ENCODE results near the gene RABL2B. TPM values are rescaled to one million over a fixed set of nuclear protein-coding genes. Genes with fewer than 3 reads are reported as not detected.
"Not testable (repeated sequence)": the region's sequence is repeated elsewhere in the genome, so short reads cannot be mapped to it uniquely, and the experiment has no call there.

Gene RABL2B
- total RNA-seq, 2 experiments from 2014 or later, result 21.1 to 25.2 TPM

- not testable (repeated sequence) for H3K9me3 Mint-ChIP-seq, H3K4me3 Mint-ChIP-seq, H3K4me1 Mint-ChIP-seq, H3K27ac Mint-ChIP-seq, H3K36me3 Mint-ChIP-seq, H3K27me3 Mint-ChIP-seq, DNase-seq
Measured at GRCh38 chr22:50748630-50749029, 34.8 kb downstream of the RABL2B start.

GRCh38 chr22:50747521-50747920 is 35.9 kb downstream of the RABL2B start:
- not testable (repeated sequence) for H3K36me3 Mint-ChIP-seq, DNase-seq, H3K9me3 Mint-ChIP-seq, H3K4me1 Mint-ChIP-seq, H3K27me3 Mint-ChIP-seq, H3K4me3 Mint-ChIP-seq, H3K27ac Mint-ChIP-seq

- H3K9me3 Mint-ChIP-seq, H3K27ac Mint-ChIP-seq, H3K4me1 Mint-ChIP-seq, H3K27me3 Mint-ChIP-seq, H3K4me3 Mint-ChIP-seq, H3K36me3 Mint-ChIP-seq, DNase-seq: not testable (repeated sequence)
Measured at GRCh38 chr22:50744424-50744823, 39.0 kb downstream of the RABL2B start.

GRCh38 chr22:50740714-50741113 is 42.7 kb downstream of the RABL2B start:
- not testable (repeated sequence) for H3K27me3 Mint-ChIP-seq, H3K27ac Mint-ChIP-seq, DNase-seq, H3K4me3 Mint-ChIP-seq, H3K36me3 Mint-ChIP-seq, H3K9me3 Mint-ChIP-seq, H3K4me1 Mint-ChIP-seq

- DNase-seq, result no peak
- peaks cover 2% of the 10 kb centered on the region for H3K4me1 Mint-ChIP-seq
- no peak overlapping the region for H3K27ac Mint-ChIP-seq
Measured at GRCh38 chr22:50739894-50740293, 43.5 kb downstream of the RABL2B start.

GRCh38 chr22:50739279-50739691 is 44.2 kb downstream of the RABL2B start:
- Mint-ChIP-seq H3K27ac (no peak overlapping the region), H3K4me1 (peaks cover 2% of the 10 kb centered on the region), H3K27me3 (no peaks in the 10 kb centered on the region), H3K4me3 (no peak overlapping the region), H3K9me3 (no peaks in the 10 kb centered on the region), H3K36me3 (no peaks in the 10 kb centered on the region)
- no peak for DNase-seq

More at GRCh38 chr22:50739894-50740293, 43.5 kb downstream of the RABL2B start:
- Mint-ChIP-seq H3K27me3 (no peaks in the 10 kb centered on the region), H3K9me3 (no peaks in the 10 kb centered on the region), H3K36me3 (no peaks in the 10 kb centered on the region), H3K4me3 (no peak overlapping the region)

GRCh38 chr22:50738649-50739227 is 44.7 kb downstream of the RABL2B start:
- H3K4me1 Mint-ChIP-seq, result peaks cover 2% of the 10 kb centered on the region
- no peak for DNase-seq

GRCh38 chr22:50737728-50738648 is 45.4 kb downstream of the RABL2B start, which contains the start of gene ACR:
Gene ACR, plus strand, starts transcription at chr22:50738204. Its CDS starts 32 bp downstream, at chr22:50738236.
- H3K36me3 Mint-ChIP-seq, result no peaks in the 10 kb centered on the region
- DNase-seq, result no peak
- H3K4me1 Mint-ChIP-seq, result peaks cover 2% of the 10 kb centered on the region
- H3K4me3 Mint-ChIP-seq, result no peak within 1 kb of the TSS
- H3K27ac Mint-ChIP-seq, result no peak within 1 kb of the TSS
- H3K9me3 Mint-ChIP-seq, result no peaks in the 10 kb centered on the region
- H3K27me3 Mint-ChIP-seq, result no peaks in the 10 kb centered on the region

More at GRCh38 chr22:50738649-50739227, 44.7 kb downstream of the RABL2B start:
- Mint-ChIP-seq H3K27me3 (no peaks in the 10 kb centered on the region), H3K4me3 (no peak overlapping the region), H3K36me3 (no peaks in the 10 kb centered on the region), H3K27ac (no peak overlapping the region), H3K9me3 (no peaks in the 10 kb centered on the region)

GRCh38 chr22:50735739-50736030 is 47.8 kb downstream of the RABL2B start:
- peaks cover 2% of the 10 kb centered on the region for H3K4me1 Mint-ChIP-seq

GRCh38 chr22:50734986-50735738 is 48.3 kb downstream of the RABL2B start:
- no peak overlapping the region for H3K4me3 Mint-ChIP-seq
- no peak for DNase-seq
- H3K36me3 Mint-ChIP-seq, result no peaks in the 10 kb centered on the region
- H3K4me1 Mint-ChIP-seq, result peaks cover 2% of the 10 kb centered on the region
- H3K27me3 Mint-ChIP-seq, result no peaks in the 10 kb centered on the region
- H3K9me3 Mint-ChIP-seq, result no peaks in the 10 kb centered on the region
- H3K27ac Mint-ChIP-seq, result no peak overlapping the region

More at GRCh38 chr22:50735739-50736030, 47.8 kb downstream of the RABL2B start:
- Mint-ChIP-seq H3K36me3 (no peaks in the 10 kb centered on the region), H3K4me3 (no peak overlapping the region), H3K27ac (no peak overlapping the region), H3K9me3 (no peaks in the 10 kb centered on the region), H3K27me3 (no peaks in the 10 kb centered on the region)
- no peak for DNase-seq

- no peak overlapping the region for H3K4me3 Mint-ChIP-seq
- H3K4me1 Mint-ChIP-seq, result peaks cover 2% of the 10 kb centered on the region
- no peak for DNase-seq
- H3K27me3 Mint-ChIP-seq, result no peaks in the 10 kb centered on the region
- H3K9me3 Mint-ChIP-seq, result no peaks in the 10 kb centered on the region
- no peaks in the 10 kb centered on the region for H3K36me3 Mint-ChIP-seq
- no peak overlapping the region for H3K27ac Mint-ChIP-seq
Measured at GRCh38 chr22:50734343-50734771, 49.1 kb downstream of the RABL2B start.

- H3K4me3 Mint-ChIP-seq, result no peak overlapping the region
- no peak overlapping the region for H3K27ac Mint-ChIP-seq
- H3K4me1 Mint-ChIP-seq, result peaks cover 2% of the 10 kb centered on the region
- no peaks in the 10 kb centered on the region for H3K36me3 Mint-ChIP-seq
- H3K27me3 Mint-ChIP-seq, result no peaks in the 10 kb centered on the region
- DNase-seq, result no peak
- H3K9me3 Mint-ChIP-seq, result no peaks in the 10 kb centered on the region
Measured at GRCh38 chr22:50733521-50734342, 49.7 kb downstream of the RABL2B start.

GRCh38 chr22:50732681-50733080 is 50.8 kb downstream of the RABL2B start:
- H3K27ac Mint-ChIP-seq, result no peak overlapping the region

GRCh38 chr22:50731811-50732624 is 51.4 kb downstream of the RABL2B start:
- H3K36me3 Mint-ChIP-seq, result no peaks in the 10 kb centered on the region
- no peaks in the 10 kb centered on the region for H3K27me3 Mint-ChIP-seq
- no peak overlapping the region for H3K4me3 Mint-ChIP-seq
- DNase-seq, result peak; percentile 56
- peaks cover 2% of the 10 kb centered on the region for H3K4me1 Mint-ChIP-seq
- no peaks in the 10 kb centered on the region for H3K9me3 Mint-ChIP-seq
- no peak overlapping the region for H3K27ac Mint-ChIP-seq

More at GRCh38 chr22:50732681-50733080, 50.8 kb downstream of the RABL2B start:
- Mint-ChIP-seq H3K4me1 (peaks cover 2% of the 10 kb centered on the region), H3K4me3 (no peak overlapping the region), H3K9me3 (no peaks in the 10 kb centered on the region), H3K36me3 (no peaks in the 10 kb centered on the region), H3K27me3 (no peaks in the 10 kb centered on the region)
- DNase-seq, result no peak

All from activated naive CD8-positive, alpha-beta T cell treated with anti-CD3 and anti-CD28 coated beads for 36 hours (primary cell).